ENCODE results near the gene PPP2R2B. TPM values are rescaled to one million over a fixed set of nuclear protein-coding genes. Genes with fewer than 3 reads are reported as not detected.

PPP2R2B gene
- total RNA-seq, 1 donor from 2014 or later, result 10.0 TPM

- no peaks in the 10 kb centered on the region for H3K36me3 ChIP-seq
- TF ChIP-seq CTCF (IDR thresholded peaks at IDR 0.05), result no peak
- H3K27ac ChIP-seq, result no peak overlapping the region
- no peaks in the 10 kb centered on the region for H3K9me3 ChIP-seq
- H3K27me3 ChIP-seq, result no peaks in the 10 kb centered on the region
- no peak overlapping the region for H3K4me3 ChIP-seq
- intact Hi-C loops (cut with DNase I), result no loop called here
- H3K4me1 ChIP-seq, result no peaks in the 10 kb centered on the region
- no peak for DNase-seq (ENCODE audit: low spot score in 2 of 2)
These were observed 26.3 kb upstream of the PPP2R2B start for GRCh38 chr5:146904890-146905289.

- no peak for TF ChIP-seq CTCF (IDR thresholded peaks at IDR 0.05)
- Histone ChIP-seq H3K27ac (no peak overlapping the region), H3K4me1 (no peaks in the 10 kb centered on the region), H3K9me3 (no peaks in the 10 kb centered on the region), H3K36me3 (no peaks in the 10 kb centered on the region), H3K27me3 (no peaks in the 10 kb centered on the region), H3K4me3 (no peak overlapping the region)
- intact Hi-C loops (cut with DNase I), result no loop called here
- no peak for DNase-seq (ENCODE audit: low spot score in 2 of 2)
These were observed 25.2 kb upstream of the PPP2R2B start for GRCh38 chr5:146903789-146904188.

- no peak for DNase-seq (ENCODE audit: low spot score in 2 of 2)
- intact Hi-C loops (cut with DNase I), result no loop called here
- H3K27ac ChIP-seq, result no peak overlapping the region
- H3K4me1 ChIP-seq, result no peaks in the 10 kb centered on the region
- H3K27me3 ChIP-seq, result no peaks in the 10 kb centered on the region
- no peaks in the 10 kb centered on the region for H3K36me3 ChIP-seq
- no peaks in the 10 kb centered on the region for H3K9me3 ChIP-seq
- no peak overlapping the region for H3K4me3 ChIP-seq
- TF ChIP-seq CTCF (IDR thresholded peaks at IDR 0.05), result no peak
These were observed 23.9 kb upstream of the PPP2R2B start for GRCh38 chr5:146902471-146902870.

GRCh38 chr5:146897061-146897460 is 18.5 kb upstream of the PPP2R2B start:
- intact Hi-C loops (cut with DNase I), result no loop called here
- no peak for DNase-seq (ENCODE audit: low spot score in 2 of 2)
- H3K27ac ChIP-seq, result no peak overlapping the region
- no peak overlapping the region for H3K4me3 ChIP-seq
- H3K4me1 ChIP-seq, result no peaks in the 10 kb centered on the region
- H3K9me3 ChIP-seq, result no peaks in the 10 kb centered on the region
- TF ChIP-seq CTCF (IDR thresholded peaks at IDR 0.05), result no peak
- H3K36me3 ChIP-seq, result no peaks in the 10 kb centered on the region
- H3K27me3 ChIP-seq, result no peaks in the 10 kb centered on the region

GRCh38 chr5:146894753-146895521 is 16.4 kb upstream of the PPP2R2B start:
- H3K27ac ChIP-seq, result no peak overlapping the region
- no peaks in the 10 kb centered on the region for H3K4me1 ChIP-seq
- no peaks in the 10 kb centered on the region for H3K27me3 ChIP-seq
- no peaks in the 10 kb centered on the region for H3K36me3 ChIP-seq
- intact Hi-C loops (cut with DNase I), result no loop called here
- no peak overlapping the region for H3K4me3 ChIP-seq
- H3K9me3 ChIP-seq, result no peaks in the 10 kb centered on the region
- no peak for TF ChIP-seq CTCF (IDR thresholded peaks at IDR 0.05)
- DNase-seq (ENCODE audit: low spot score in 2 of 2), result no peak

All from ascending aorta (tissue), 2 donors.